Colonic mucosa (tissue), 4 donors: ENCODE data around the gene UNK. TPM values are rescaled to one million over a fixed set of nuclear protein-coding genes. Genes with fewer than 3 reads are reported as not detected.

ENCODE experiments used
- DNase-seq: peaks from one replicate; pipeline ENCODE4 v3.0.0-alpha.2; 2020
- H3K27ac ChIP-seq: fragments of 200-600 bp; one replicate; pipeline ENCODE4 v1.8.0; 2021
- H3K27me3 ChIP-seq: fragments of 200-600 bp; one replicate; pipeline ENCODE4 v1.8.0; 2021
- H3K36me3 ChIP-seq: fragments of 200-600 bp; one replicate; pipeline ENCODE4 v1.8.0; 2021
- H3K4me1 ChIP-seq: fragments of 200-600 bp; one replicate; pipeline ENCODE4 v1.8.0; 2021; ENCODE audit warnings: mild to moderate bottlenecking
- H3K4me3 ChIP-seq: fragments of 200-600 bp; one replicate; pipeline ENCODE4 v1.8.0; 2021
- H3K9ac ChIP-seq, 2 donors: one replicate each; pipeline ENCODE4 v1.7.0; 2013; ENCODE audit warnings: control low read depth in 2 of 2, low read depth in 2 of 2, low read length in 2 of 2
- H3K9me3 ChIP-seq: fragments of 200-600 bp; one replicate; pipeline ENCODE4 v1.8.0; 2021
- CTCF ChIP-seq: fragments of 200-600 bp; IDR thresholded peaks from one replicate; pipeline ENCODE4 v1.8.0; 2022; ENCODE audit warnings: antibody characterized with exemption, mild to moderate bottlenecking
- intact Hi-C: fragments of 100-400 bp; cut with DNase I; formaldehyde crosslinking; loops from one replicate; pipeline ENCODE4 v1.14.1; 2022
- total RNA-seq, 2 donors: library from RNA; stranded (reverse); fragmentation: NEBNext Ultra II Directional in 1 of 2; extraction: Animal tissue kit (Norgen Biotek cat#: 25700) in 1 of 2; gene quantifications; one replicate each; pipeline ENCODE4 v1.2.1, GENCODE V29; 2021
- donor health status: healthy.
- donor health status: DM: no; HTN: no; CAD: no.
- donor health status: DM: no; HTN: no; CAD: no.

Gene UNK
- total RNA-seq, 2 donors from 2014 or later: 18.4 to 26.0 TPM

DNA sequence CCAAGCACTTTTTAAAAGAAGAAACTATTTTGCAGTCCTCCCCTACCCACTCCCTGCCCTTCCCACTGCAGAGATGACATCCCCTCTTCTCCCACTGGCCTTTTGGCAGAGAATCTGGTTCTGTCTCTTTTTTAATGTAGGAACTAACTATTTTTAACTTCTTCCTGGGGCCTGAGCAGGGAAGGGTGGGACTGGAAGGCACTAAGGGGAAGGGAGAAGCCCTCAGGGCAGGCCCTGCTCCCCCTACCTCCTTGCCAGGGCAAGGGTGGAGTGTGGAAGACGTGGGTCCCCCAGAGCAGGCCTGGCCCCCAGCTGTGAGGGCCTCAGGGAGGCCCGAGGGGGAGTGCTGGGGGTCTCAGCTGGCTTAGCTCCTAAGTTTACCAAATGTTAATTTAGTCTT, 40.1 kb downstream of the UNK start:
- peaks cover 4% of the 10 kb centered on the region for H3K4me1 ChIP-seq
- H3K9ac ChIP-seq: no peak overlapping the region
- H3K27ac ChIP-seq: no peak overlapping the region

GRCh38 chr17:75825149-75825552, 40.5 kb downstream of the UNK start:
- intact Hi-C loops: no loop called here
- H3K9ac ChIP-seq: no peak overlapping the region

More for the DNA sequence above, 40.1 kb downstream of the UNK start:
- H3K4me3 ChIP-seq: no peak overlapping the region
- TF ChIP-seq CTCF: no peak
- H3K36me3 ChIP-seq: no peaks in the 10 kb centered on the region
- intact Hi-C loops: no loop called here
- no peaks in the 10 kb centered on the region for H3K27me3 ChIP-seq
- DNase-seq: no peak
- H3K9me3 ChIP-seq: no peaks in the 10 kb centered on the region

GRCh38 chr17:75825748-75826370, 41.3 kb downstream of the UNK start:
- H3K9ac ChIP-seq: no peak overlapping the region
- H3K27me3 ChIP-seq: no peaks in the 10 kb centered on the region
- H3K9me3 ChIP-seq: no peaks in the 10 kb centered on the region
- H3K27ac ChIP-seq: no peak overlapping the region
- no peaks in the 10 kb centered on the region for H3K36me3 ChIP-seq
- no peak overlapping the region for H3K4me3 ChIP-seq
- no peak for TF ChIP-seq CTCF
- no peak for DNase-seq
- intact Hi-C loops: no loop called here
- H3K4me1 ChIP-seq: peaks cover 4% of the 10 kb centered on the region

More at GRCh38 chr17:75825149-75825552, 40.5 kb downstream of the UNK start:
- H3K4me3 ChIP-seq: no peak overlapping the region
- H3K4me1 ChIP-seq: peaks cover 4% of the 10 kb centered on the region
- DNase-seq: no peak
- H3K27me3 ChIP-seq: no peaks in the 10 kb centered on the region
- no peaks in the 10 kb centered on the region for H3K36me3 ChIP-seq
- H3K9me3 ChIP-seq: no peaks in the 10 kb centered on the region
- no peak overlapping the region for H3K27ac ChIP-seq
- no peak for TF ChIP-seq CTCF

DNA sequence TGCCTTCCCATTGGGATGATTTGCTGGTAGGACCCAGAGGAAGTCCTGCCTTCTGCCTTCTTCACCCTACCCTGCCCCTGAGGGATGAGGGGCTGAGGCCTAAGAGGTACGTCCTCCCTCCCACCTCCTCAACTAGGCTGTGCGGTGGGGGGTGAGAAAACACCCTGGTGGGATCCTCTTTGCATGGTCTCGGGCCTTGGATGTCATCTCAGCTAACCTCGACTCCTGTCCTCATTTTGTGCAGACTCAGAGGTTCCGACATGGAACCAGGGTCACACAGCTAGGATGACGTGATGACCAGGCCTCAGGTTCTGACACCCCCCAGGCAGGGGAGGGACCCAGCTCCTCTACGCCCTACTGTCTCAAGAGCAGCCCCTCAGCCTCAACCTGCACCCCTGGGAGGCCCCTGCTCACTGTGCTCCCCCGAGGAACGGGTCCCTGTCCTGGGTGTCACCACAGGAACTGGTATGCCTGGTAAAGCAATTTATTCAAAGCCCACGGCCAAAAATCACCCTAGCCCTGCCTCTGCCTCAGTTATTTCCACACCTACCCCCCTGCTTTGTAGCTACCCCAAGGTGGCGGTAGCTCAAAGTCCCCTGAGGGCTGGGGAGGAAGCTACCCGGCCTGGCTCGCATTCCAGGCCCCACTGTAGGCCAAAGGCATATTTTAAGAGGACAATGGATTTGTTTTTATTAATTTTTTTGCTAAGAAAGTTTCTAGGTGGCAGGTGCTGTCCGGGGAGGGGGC, 42.1 kb downstream of the UNK start:
- no peak for DNase-seq
- intact Hi-C loops: no loop called here
- H3K36me3 ChIP-seq: no peaks in the 10 kb centered on the region
- H3K9me3 ChIP-seq: no peaks in the 10 kb centered on the region
- no peak overlapping the region for H3K4me3 ChIP-seq
- peaks cover 4% of the 10 kb centered on the region for H3K4me1 ChIP-seq
- no peak overlapping the region for H3K9ac ChIP-seq
- peak overlapping the region; percentile 8 for H3K27ac ChIP-seq
- H3K27me3 ChIP-seq: no peaks in the 10 kb centered on the region
- TF ChIP-seq CTCF: no peak

- Histone ChIP-seq H3K36me3 (no peaks in the 10 kb centered on the region), H3K4me1 (peaks cover 4% of the 10 kb centered on the region), H3K27me3 (no peaks in the 10 kb centered on the region), H3K9ac (peak overlapping the region; percentile 35 to 61), H3K27ac (peak overlapping the region; percentile 8), H3K4me3 (peak overlapping the region; percentile 4), H3K9me3 (no peaks in the 10 kb centered on the region)
- peak; percentile 57 for TF ChIP-seq CTCF
- intact Hi-C loops: no loop called here
- DNase-seq: peak; percentile 56
These were observed 42.9 kb downstream of the UNK start for GRCh38 chr17:75827308-75828075.
